HG02981 (cell line): ENCODE data around the gene CCL19.
A peak's percentile ranks its signal among the peaks of the same experiment; 100 is the strongest.

Experiments
- ATAC-seq: cut with Tn5 transposase; IDR thresholded peaks from one replicate; pipeline ENCODE4 v1.9.1; 2021; ENCODE audit warnings: mild to moderate bottlenecking, moderate library complexity; ENCODE audit not compliant: unreplicated experiment

CCL19 gene

GRCh38 chr9:34701023-34701768, 10.1 kb upstream of the CCL19 start:
- peak; percentile 40 for ATAC-seq

GRCh38 chr9:34694811-34695210, 3.7 kb upstream of the CCL19 start:
- no peak for ATAC-seq

GRCh38 chr9:34693560-34693959, 2.5 kb upstream of the CCL19 start:
- ATAC-seq, result no peak

- no peak for ATAC-seq
Measured at GRCh38 chr9:34691936-34692315, 850 bp upstream of the CCL19 start.

- ATAC-seq, result no peak
Measured at GRCh38 chr9:34689512-34689911, 1.6 kb downstream of the CCL19 start.

GRCh38 chr9:34689116-34689470, 2.0 kb downstream of the CCL19 start:
- ATAC-seq, result no peak

- no peak for ATAC-seq
Measured at GRCh38 chr9:34688329-34689115, 2.6 kb downstream of the CCL19 start.

- no peak for ATAC-seq
Measured at GRCh38 chr9:34687276-34688030, 3.6 kb downstream of the CCL19 start.

GRCh38 chr9:34686732-34687131, 4.3 kb downstream of the CCL19 start:
- no peak for ATAC-seq

- ATAC-seq, result no peak
Measured at GRCh38 chr9:34686231-34686630, 4.8 kb downstream of the CCL19 start.

- no peak for ATAC-seq
Measured at GRCh38 chr9:34685591-34685990, 5.5 kb downstream of the CCL19 start.

- no peak for ATAC-seq
Measured at GRCh38 chr9:34684816-34685215, 6.3 kb downstream of the CCL19 start.

- no peak for ATAC-seq
Measured at GRCh38 chr9:34684145-34684544, 6.9 kb downstream of the CCL19 start.

- no peak for ATAC-seq
Measured at GRCh38 chr9:34675869-34676268, 15.2 kb downstream of the CCL19 start.

GRCh38 chr9:34675048-34675714, 15.9 kb downstream of the CCL19 start:
- no peak for ATAC-seq

- ATAC-seq, result no peak
Measured at GRCh38 chr9:34674440-34674839, 16.6 kb downstream of the CCL19 start.

- ATAC-seq, result no peak
Measured at GRCh38 chr9:34671307-34671706, 19.8 kb downstream of the CCL19 start.

GRCh38 chr9:34669809-34670562, 21.1 kb downstream of the CCL19 start:
- ATAC-seq, result no peak

GRCh38 chr9:34665381-34666250, 25.5 kb downstream of the CCL19 start:
- peak; percentile 63 for ATAC-seq

- ATAC-seq, result peak; percentile 11
Measured at GRCh38 chr9:34665067-34665380, 26.1 kb downstream of the CCL19 start.
